ENCODE results near the gene SWSAP1. TPM values are rescaled to one million over a fixed set of nuclear protein-coding genes. Genes with fewer than 3 reads are reported as not detected.

The SWSAP1 gene
- total and polyA plus RNA-seq, 2 of the 4 experiments (the other 2 are of a cell fraction): 0.36 to 1.6 TPM

- Histone ChIP-seq H3K9me3 (ENCODE audit: control insufficient read depth, insufficient read depth, low read length) (no peaks in the 10 kb centered on the region), H3K4me1 (ENCODE audit: control insufficient read depth, insufficient read depth, low read length) (peaks cover 22% of the 10 kb centered on the region), H3K4me2 (ENCODE audit: low read depth, low read length) (peak overlapping the region; percentile 83), H3K27ac (ENCODE audit: insufficient read depth, low read length) (no peak overlapping the region), H4K91ac (ENCODE audit: insufficient read depth, low read depth, low read length) (no peak overlapping the region), H4K8ac (ENCODE audit: low read depth in 2 of 2, low read length in 2 of 2) (peak overlapping the region in 1 of 2 experiments; percentile 82; a peak in 3 of 4 replicates), H2BK120ac (ENCODE audit: low read depth, low read length) (no peak overlapping the region), H2BK5ac (ENCODE audit: low read depth, low read length, poor library complexity, severe bottlenecking) (no peak overlapping the region), H4K20me1 (ENCODE audit: insufficient read depth, low read length) (peaks cover 11% of the 10 kb centered on the region; the same call in 1 of the 2 replicates), H3K4me3 (ENCODE audit: insufficient read depth, low read depth, low read length) (peak overlapping the region; percentile 58), H3K9ac (ENCODE audit: low read depth, low read length) (no peak overlapping the region; the same call in 1 of the 2 replicates), H2AFZ (replicated peaks; ENCODE audit: low read length, poor library complexity) (peak overlapping the region; percentile 98), H2AK5ac (ENCODE audit: low read depth, low read length) (peak overlapping the region; percentile 29), H4K5ac (ENCODE audit: low read depth, low read length) (no peak overlapping the region), H3K14ac (replicated peaks; ENCODE audit: low read depth, low read length) (no peak overlapping the region), H3K79me1 (ENCODE audit: low read depth in 1 of 2, low read length in 2 of 2) (peaks cover 0 to 23% of the 10 kb centered on the region in 2 experiments; a peak in 2 of 4 replicates), H2BK20ac (ENCODE audit: low read depth, low read length) (no peak overlapping the region), H3K18ac (ENCODE audit: low read depth, low read length) (no peak overlapping the region), H3K36me3 (ENCODE audit: control insufficient read depth, insufficient read depth, low read length) (no peaks in the 10 kb centered on the region), H3K56ac (ENCODE audit: extremely low read depth, insufficient read depth, low read length) (no peak overlapping the region), H3K4ac (ENCODE audit: low read depth, low read length) (no peak overlapping the region), H2AK9ac (replicated peaks; ENCODE audit: low read depth, low read length, poor library complexity) (peak overlapping the region; percentile 86), H3K27me3 (ENCODE audit: control insufficient read depth, insufficient read depth, low read length) (no peaks in the 10 kb centered on the region), H2BK15ac (ENCODE audit: low read depth, low read length) (no peak overlapping the region), H3K23ac (ENCODE audit: low read depth, low read length) (no peak overlapping the region), H3K9me1 (ENCODE audit: insufficient read depth, low read length) (peaks cover 25% of the 10 kb centered on the region)
- dilution Hi-C loops (cut with HindIII; ENCODE audit: low sequenced_read_pairs, unreplicated experiment) (no loop called here), in situ Hi-C loops (cut with MboI; ENCODE audit: low sequenced_read_pairs) (no loop called here), intact Hi-C loops (cut with micrococcal nuclease) (loop anchor here (2.0 kb wide), 2 partner anchors 61 to 81 kb away; partner anchors contain the start of genes ODAD3 and PRKCSH)
- POLR2A ChIA-PET (ENCODE audit: unreplicated experiment): no interaction called here
- WGBS, 2 experiments (ENCODE audit: extremely low coverage in 2 of 2, insufficient read length in 1 of 2): 40% methylated on average over 1 of the region's 11 CpGs; no CpG with 5 or more reads in 1 of the 2 experiments
- BruUV-seq (replicated peaks): no TSS peak
- TF ChIP-seq MXI1 (IDR thresholded peaks at IDR 0.05; ENCODE audit: borderline replicate concordance, low read depth, low read length): no peak
- TF ChIP-seq RAD21 (IDR thresholded peaks at IDR 0.05; ENCODE audit: low read length): no peak
- no peak for TF ChIP-seq CEBPB (IDR thresholded peaks at IDR 0.05; ENCODE audit: low read depth, low read length)
- TF ChIP-seq RCOR1 (IDR thresholded peaks at IDR 0.05; ENCODE audit: insufficient replicate concordance, low read length): no peak
- no peak for TF ChIP-seq CTCF (conservative IDR thresholded peaks at IDR 0.05; ENCODE audit: low read depth, low read length)
- TF ChIP-seq BHLHE40 (IDR thresholded peaks at IDR 0.05; ENCODE audit: low read depth, low read length): no peak
- no peak for TF ChIP-seq MAFK (IDR thresholded peaks at IDR 0.05; ENCODE audit: low read depth, low read length)
- no peak for TF ChIP-seq SMC3 (IDR thresholded peaks at IDR 0.05; ENCODE audit: low read depth, low read length)
- no peak for TF ChIP-seq MAZ (IDR thresholded peaks at IDR 0.05; ENCODE audit: borderline replicate concordance, low read depth, low read length)
- TF ChIP-seq ELK1 (IDR thresholded peaks at IDR 0.05; ENCODE audit: borderline replicate concordance, low read depth, low read length): no peak
- TF ChIP-seq, protein P1, sequence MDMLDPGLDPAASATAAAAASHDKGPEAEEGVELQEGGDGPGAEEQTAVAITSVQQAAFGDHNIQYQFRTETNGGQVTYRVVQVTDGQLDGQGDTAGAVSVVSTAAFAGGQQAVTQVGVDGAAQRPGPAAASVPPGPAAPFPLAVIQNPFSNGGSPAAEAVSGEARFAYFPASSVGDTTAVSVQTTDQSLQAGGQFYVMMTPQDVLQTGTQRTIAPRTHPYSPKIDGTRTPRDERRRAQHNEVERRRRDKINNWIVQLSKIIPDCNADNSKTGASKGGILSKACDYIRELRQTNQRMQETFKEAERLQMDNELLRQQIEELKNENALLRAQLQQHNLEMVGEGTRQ (IDR thresholded peaks at IDR 0.05; ENCODE audit: low read depth, low read length): no peak
- no peak for TF ChIP-seq FOS (IDR thresholded peaks at IDR 0.05; ENCODE audit: low read depth, low read length)
- ATAC-seq (ENCODE audit: low read depth): no peak
- CTCF ChIA-PET: interaction anchor here (0.6 to 1.5 kb wide), 2 partner anchors 61 to 429 kb away, joined by 3 read pairs; partner anchors contain the start of gene PRKCSH
- DNase-seq: no peak
These were observed 507 bp upstream of the SWSAP1 start for GRCh38 chr19:11373885-11374432.

Data from IMR-90 (cell line).